OCI-LY3 (cell line): Measurements from ENCODE around the gene ADARB2.

Experiments
- H2AFZ ChIP-seq: fragments of 200-600, 300-600 bp; shearing (Covaris generic); 2 replicates; pipeline ENCODE4 v1.6.0; 2014; ENCODE audit warnings: antibody characterized with exemption, low read depth, low read length
- H3K27ac ChIP-seq: fragments of 200-600, 300-600 bp; sonication (generic); 2 replicates; pipeline ENCODE4 v1.5.1; 2014; ENCODE audit warnings: mild to moderate bottlenecking, low read length, moderate library complexity, mixed read lengths
- H3K27me3 ChIP-seq: fragments of 200-600, 300-600 bp; sonication (generic); 2 replicates; pipeline ENCODE4 v1.6.1; 2014; ENCODE audit warnings: low read depth, low read length, mixed read lengths
- H3K36me3 ChIP-seq: fragments of 200-600, 300-600 bp; sonication (generic); replicated peaks from 2 replicates; pipeline ENCODE3; 2014; ENCODE audit warnings: low read depth, low read length, mixed read lengths
- H3K4me1 ChIP-seq: fragments of 300-600, 200-600 bp; sonication (generic); 2 replicates; pipeline ENCODE4 v1.6.1; 2014; ENCODE audit warnings: low read length, mixed read lengths
- H3K4me2 ChIP-seq: fragments of 200-600, 300-600 bp; sonication (generic); 2 replicates; pipeline ENCODE4 v1.6.1; 2014; ENCODE audit warnings: low read length, mixed read lengths
- H3K4me3 ChIP-seq: fragments of 300-600, 200-600 bp; sonication (generic); 2 replicates; pipeline ENCODE4 v1.5.1; 2014; ENCODE audit warnings: antibody characterized with exemption, mild to moderate bottlenecking, low read length, moderate library complexity
- H3K79me2 ChIP-seq: fragments of 300-600, 200-600 bp; shearing (Covaris generic); 2 replicates; pipeline ENCODE4 v1.6.1; 2014; ENCODE audit warnings: mild to moderate bottlenecking, low read length, mixed read lengths
- H3K9ac ChIP-seq: fragments of 300-600, 200-600 bp; shearing (Covaris generic); 2 replicates; pipeline ENCODE4 v1.6.0; 2014; ENCODE audit warnings: mild to moderate bottlenecking, low read length, moderate library complexity
- H3K9me3 ChIP-seq: fragments of 200-600, 300-600 bp; shearing (Covaris generic); 2 replicates; pipeline ENCODE4 v1.6.1; 2014; ENCODE audit warnings: low read length, mixed read lengths; ENCODE audit not compliant: insufficient read depth
- H4K20me1 ChIP-seq: fragments of 200-600, 300-600 bp; sonication (generic); 2 replicates; pipeline ENCODE4 v1.6.1; 2016; ENCODE audit warnings: low read length, mixed read lengths; ENCODE audit not compliant: insufficient read depth
- CTCF ChIP-seq: fragments of 200-600, 300-600 bp; sonication (generic); IDR thresholded peaks from 2 replicates; pipeline ENCODE4 v1.5.1; 2014; ENCODE audit warnings: antibody characterized with exemption, low read length, low read depth
- EZH2phosphoT487 ChIP-seq: fragments of 200-600 bp; shearing (Covaris generic); IDR thresholded peaks from 2 replicates; pipeline ENCODE4 v1.6.1; 2018; ENCODE audit warnings: antibody characterized with exemption, mixed run types, low read depth

The ADARB2 gene

GRCh38 chr10:1591742-1592141 lies 145.6 kb downstream of the ADARB2 start:
- Histone ChIP-seq H3K27ac (no peak overlapping the region), H4K20me1 (no peaks in the 10 kb centered on the region), H3K4me1 (no peaks in the 10 kb centered on the region), H2AFZ (no peak overlapping the region), H3K4me3 (no peak overlapping the region), H3K9ac (no peak overlapping the region), H3K79me2 (no peaks in the 10 kb centered on the region), H3K9me3 (no peaks in the 10 kb centered on the region), H3K36me3 (no peaks in the 10 kb centered on the region), H3K4me2 (no peak overlapping the region), H3K27me3 (no peaks in the 10 kb centered on the region)
- no peak for TF ChIP-seq EZH2phosphoT487
- TF ChIP-seq CTCF: no peak

GRCh38 chr10:1591045-1591444 lies 146.3 kb downstream of the ADARB2 start:
- H2AFZ ChIP-seq: no peak overlapping the region
- H3K36me3 ChIP-seq: no peaks in the 10 kb centered on the region
- no peaks in the 10 kb centered on the region for H3K79me2 ChIP-seq
- H3K27me3 ChIP-seq: no peaks in the 10 kb centered on the region
- no peaks in the 10 kb centered on the region for H3K9me3 ChIP-seq
- H3K4me1 ChIP-seq: no peaks in the 10 kb centered on the region
- no peak for TF ChIP-seq CTCF
- TF ChIP-seq EZH2phosphoT487: no peak
- no peaks in the 10 kb centered on the region for H4K20me1 ChIP-seq
- no peak overlapping the region for H3K4me2 ChIP-seq
- H3K27ac ChIP-seq: no peak overlapping the region
- no peak overlapping the region for H3K9ac ChIP-seq
- no peak overlapping the region for H3K4me3 ChIP-seq

DNA sequence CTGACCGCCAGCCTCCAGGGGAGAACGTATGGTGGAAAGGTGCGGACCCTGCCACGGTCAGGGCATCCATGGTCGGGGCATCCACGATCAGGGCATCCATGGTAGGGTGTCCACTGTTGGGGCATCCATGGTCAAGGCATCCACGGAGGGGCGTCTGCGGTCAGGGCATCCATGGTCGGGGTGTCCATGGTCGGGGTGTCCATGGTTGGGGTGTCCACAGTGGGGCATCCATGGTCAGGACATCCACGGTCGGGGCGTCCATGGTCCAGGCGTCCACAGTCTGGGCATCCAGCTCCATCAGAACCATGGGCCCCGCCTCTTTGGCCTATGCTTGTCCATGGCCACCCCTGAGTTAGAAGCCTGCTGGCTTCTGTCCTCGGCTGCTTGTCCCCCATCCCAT lies 148.1 kb downstream of the ADARB2 start:
- no peak for TF ChIP-seq EZH2phosphoT487
- no peak for TF ChIP-seq CTCF
- Histone ChIP-seq H3K4me3 (no peak overlapping the region), H3K27me3 (no peaks in the 10 kb centered on the region), H3K79me2 (no peaks in the 10 kb centered on the region), H3K4me2 (no peak overlapping the region), H3K36me3 (no peaks in the 10 kb centered on the region), H4K20me1 (no peaks in the 10 kb centered on the region), H3K9me3 (no peaks in the 10 kb centered on the region), H3K27ac (no peak overlapping the region), H3K9ac (no peak overlapping the region), H3K4me1 (no peaks in the 10 kb centered on the region), H2AFZ (no peak overlapping the region)

DNA sequence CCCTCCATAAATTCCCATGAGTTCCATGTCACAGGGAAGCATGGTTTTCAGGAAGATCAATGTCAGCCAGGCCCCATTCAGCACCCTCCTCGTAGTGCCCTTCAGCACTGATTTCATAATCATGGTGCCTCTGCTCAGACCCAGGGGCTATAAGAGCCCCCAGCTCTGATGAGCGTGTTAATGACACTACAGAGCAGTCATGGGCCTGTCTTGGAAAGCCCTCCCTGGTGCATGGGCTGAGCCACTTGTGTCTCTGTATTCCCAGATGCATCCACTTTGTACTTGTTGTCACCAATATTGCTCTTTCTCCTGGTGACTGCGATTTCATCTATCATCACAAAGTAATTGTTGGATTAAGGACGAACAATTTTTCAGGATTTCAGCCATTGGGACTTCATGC lies 154.6 kb downstream of the ADARB2 start:
- Histone ChIP-seq H3K4me2 (no peak overlapping the region), H3K36me3 (no peaks in the 10 kb centered on the region), H3K9ac (no peak overlapping the region), H3K27me3 (no peaks in the 10 kb centered on the region), H3K9me3 (no peaks in the 10 kb centered on the region), H3K27ac (no peak overlapping the region), H2AFZ (no peak overlapping the region), H3K4me1 (no peaks in the 10 kb centered on the region), H4K20me1 (no peaks in the 10 kb centered on the region), H3K4me3 (no peak overlapping the region), H3K79me2 (no peaks in the 10 kb centered on the region)
- TF ChIP-seq EZH2phosphoT487 (no peak), CTCF (no peak)
